ENCODE data around the gene FLOT2. TPM values are rescaled to one million over a fixed set of nuclear protein-coding genes. Genes with fewer than 3 reads are reported as not detected.

Gene FLOT2
- total RNA-seq, 4 donors from 2014 or later, result 15.3 to 37.9 (median 28.4) TPM

GRCh38 chr17:28912938-28913333, 15.4 kb upstream of the FLOT2 start:
- no peaks in the 10 kb centered on the region for H3K27me3 ChIP-seq
- DNase-seq, result no peak
- in situ Hi-C loops (cut with MboI; ENCODE audit: low sequenced_read_pairs in 4 of 4) (loop anchor here in 2 of 4 donors (10.0 kb wide), 1 partner anchor 148 kb away; no protein-coding TSS in a partner anchor), intact Hi-C loops (cut with DNase I; ENCODE audit: low total_unique reads) (no loop called here)
- no peaks in the 10 kb centered on the region for H3K9me3 ChIP-seq
- peaks cover 0 to 93% of the 10 kb centered on the region in 2 donors for H3K36me3 ChIP-seq
- ATAC-seq, result no peak
- H3K4me3 ChIP-seq, result no peak overlapping the region
- TF ChIP-seq CTCF (IDR thresholded peaks at IDR 0.05 in 4 of 5, conservative IDR thresholded peaks at IDR 0.05 in 1 of 5), result no peak
- TF ChIP-seq POLR2A (IDR thresholded peaks at IDR 0.05), result no peak
- no peak overlapping the region for H3K27ac ChIP-seq
- peaks cover 0 to 24% of the 10 kb centered on the region in 2 donors for H3K4me1 ChIP-seq

- Histone ChIP-seq H3K4me3 (no peak overlapping the region), H3K27me3 (no peaks in the 10 kb centered on the region), H3K27ac (no peak overlapping the region), H3K36me3 (peaks cover 0 to 93% of the 10 kb centered on the region in 2 donors), H3K4me1 (peaks cover 0 to 19% of the 10 kb centered on the region in 2 donors), H3K9me3 (no peaks in the 10 kb centered on the region)
- in situ Hi-C loops (cut with MboI; ENCODE audit: low sequenced_read_pairs in 4 of 4), result loop anchor here in 2 of 4 donors (10.0 kb wide), 1 partner anchor 148 kb away; no protein-coding TSS in a partner anchor
- ATAC-seq (no peak), DNase-seq (no peak)
- intact Hi-C loops (cut with DNase I; ENCODE audit: low total_unique reads), result no loop called here
- TF ChIP-seq CTCF (IDR thresholded peaks at IDR 0.05 in 4 of 5, conservative IDR thresholded peaks at IDR 0.05 in 1 of 5) (no peak), POLR2A (IDR thresholded peaks at IDR 0.05) (no peak)
Observed at GRCh38 chr17:28912281-28912937, 14.9 kb upstream of the FLOT2 start.

- DNase-seq (no peak), ATAC-seq (no peak)
- Histone ChIP-seq H3K9me3 (no peaks in the 10 kb centered on the region), H3K4me3 (no peak overlapping the region), H3K36me3 (peaks cover 0 to 94% of the 10 kb centered on the region in 2 donors), H3K27me3 (no peaks in the 10 kb centered on the region), H3K27ac (no peak overlapping the region), H3K4me1 (peaks cover 0 to 10% of the 10 kb centered on the region in 2 donors)
- intact Hi-C loops (cut with DNase I; ENCODE audit: low total_unique reads) (no loop called here), in situ Hi-C loops (cut with MboI; ENCODE audit: low sequenced_read_pairs in 4 of 4) (loop anchor here in 2 of 4 donors (10.0 kb wide), 1 partner anchor 147 kb away; no protein-coding TSS in a partner anchor)
- TF ChIP-seq CTCF (IDR thresholded peaks at IDR 0.05 in 4 of 5, conservative IDR thresholded peaks at IDR 0.05 in 1 of 5), result no peak
- TF ChIP-seq POLR2A (IDR thresholded peaks at IDR 0.05), result no peak
Observed at GRCh38 chr17:28911411-28912045, 14.0 kb upstream of the FLOT2 start.

GRCh38 chr17:28910534-28910933, 13.0 kb upstream of the FLOT2 start:
- Histone ChIP-seq H3K27me3 (no peaks in the 10 kb centered on the region), H3K4me1 (peaks cover 0 to 9% of the 10 kb centered on the region in 2 donors), H3K27ac (no peak overlapping the region), H3K9me3 (no peaks in the 10 kb centered on the region), H3K36me3 (peaks cover 0 to 92% of the 10 kb centered on the region in 2 donors), H3K4me3 (no peak overlapping the region)
- ATAC-seq (no peak), DNase-seq (no peak)
- intact Hi-C loops (cut with DNase I; ENCODE audit: low total_unique reads) (no loop called here), in situ Hi-C loops (cut with MboI; ENCODE audit: low sequenced_read_pairs in 4 of 4) (loop anchor here in 2 of 4 donors (10.0 kb wide), 1 partner anchor 146 kb away; no protein-coding TSS in a partner anchor)
- TF ChIP-seq CTCF (IDR thresholded peaks at IDR 0.05 in 4 of 5, conservative IDR thresholded peaks at IDR 0.05 in 1 of 5) (no peak), POLR2A (IDR thresholded peaks at IDR 0.05) (no peak)

Measured in gastrocnemius medialis (tissue), 4 donors.